ENCODE data around the gene KCNMA1. TPM values are rescaled to one million over a fixed set of nuclear protein-coding genes. Genes with fewer than 3 reads are reported as not detected.
A peak's percentile ranks its signal among the peaks of the same experiment; 100 is the strongest.

KCNMA1 gene
- total RNA-seq, 1 donor = 77.8 TPM

GRCh38 chr10:77080361-77081027, 557.1 kb downstream of the KCNMA1 start:
- H2AFZ ChIP-seq (ENCODE audit: low read length) = no peak overlapping the region
- no peak overlapping the region for H3K4me3 ChIP-seq (ENCODE audit: insufficient read depth, low read length)
- peaks cover 5% of the 10 kb centered on the region for H3K36me3 ChIP-seq (ENCODE audit: insufficient read depth, low read length)
- no peak overlapping the region for H3K4me2 ChIP-seq (ENCODE audit: insufficient read depth, low read length)
- no peaks in the 10 kb centered on the region for H3K9me3 ChIP-seq (ENCODE audit: low read depth, low read length)
- peak; percentile 50 for DNase-seq (ENCODE audit: insufficient read length, low spot score, missing footprints)
- no peaks in the 10 kb centered on the region for H3K79me2 ChIP-seq (ENCODE audit: insufficient read depth, low read length)
- TF ChIP-seq, protein P1, sequence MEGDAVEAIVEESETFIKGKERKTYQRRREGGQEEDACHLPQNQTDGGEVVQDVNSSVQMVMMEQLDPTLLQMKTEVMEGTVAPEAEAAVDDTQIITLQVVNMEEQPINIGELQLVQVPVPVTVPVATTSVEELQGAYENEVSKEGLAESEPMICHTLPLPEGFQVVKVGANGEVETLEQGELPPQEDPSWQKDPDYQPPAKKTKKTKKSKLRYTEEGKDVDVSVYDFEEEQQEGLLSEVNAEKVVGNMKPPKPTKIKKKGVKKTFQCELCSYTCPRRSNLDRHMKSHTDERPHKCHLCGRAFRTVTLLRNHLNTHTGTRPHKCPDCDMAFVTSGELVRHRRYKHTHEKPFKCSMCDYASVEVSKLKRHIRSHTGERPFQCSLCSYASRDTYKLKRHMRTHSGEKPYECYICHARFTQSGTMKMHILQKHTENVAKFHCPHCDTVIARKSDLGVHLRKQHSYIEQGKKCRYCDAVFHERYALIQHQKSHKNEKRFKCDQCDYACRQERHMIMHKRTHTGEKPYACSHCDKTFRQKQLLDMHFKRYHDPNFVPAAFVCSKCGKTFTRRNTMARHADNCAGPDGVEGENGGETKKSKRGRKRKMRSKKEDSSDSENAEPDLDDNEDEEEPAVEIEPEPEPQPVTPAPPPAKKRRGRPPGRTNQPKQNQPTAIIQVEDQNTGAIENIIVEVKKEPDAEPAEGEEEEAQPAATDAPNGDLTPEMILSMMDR (IDR thresholded peaks at IDR 0.05; ENCODE audit: extremely low read depth, low read depth, low read length) = no peak
- H3K27me3 ChIP-seq (ENCODE audit: insufficient read depth, low read length) = no peaks in the 10 kb centered on the region
- H3K27ac ChIP-seq (ENCODE audit: low read depth, low read length) = no peak overlapping the region
- no peaks in the 10 kb centered on the region for H3K4me1 ChIP-seq (ENCODE audit: insufficient read depth, low read length)
- H4K20me1 ChIP-seq (ENCODE audit: insufficient read depth, low read length) = no peaks in the 10 kb centered on the region

DNA sequence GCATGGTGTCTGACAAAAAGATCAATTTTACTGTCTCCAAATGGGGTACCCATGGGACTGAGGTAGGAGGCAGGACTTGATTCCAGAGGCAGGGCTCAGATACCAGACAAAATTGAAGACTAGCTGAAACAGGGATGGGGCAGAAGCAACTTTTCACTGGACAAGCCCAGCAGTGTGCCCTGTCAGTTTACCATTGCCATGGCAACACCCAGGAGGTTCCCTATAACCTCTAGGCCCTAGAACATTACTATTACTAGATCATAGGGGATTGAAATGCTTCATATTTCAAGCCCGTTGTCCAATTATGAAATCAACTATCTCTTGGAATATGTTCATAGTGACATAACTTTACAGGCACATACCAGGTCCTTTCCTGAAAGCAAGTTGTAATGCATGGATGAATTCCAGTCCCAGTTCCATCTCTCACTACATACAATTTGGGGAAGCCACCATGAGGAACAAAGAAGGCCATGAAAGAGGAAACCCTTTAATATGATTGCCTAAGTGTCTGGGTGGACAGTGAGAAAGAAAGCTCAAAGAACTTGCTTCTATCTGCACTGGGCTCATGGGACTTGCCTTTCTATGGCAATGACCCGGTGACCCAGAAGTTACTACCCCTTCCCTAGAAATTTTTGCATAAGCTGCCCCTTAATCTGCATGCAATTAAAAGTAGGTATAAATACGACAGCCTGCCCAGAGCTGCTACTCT, 557.9 kb downstream of the KCNMA1 start:
- Histone ChIP-seq H3K4me3 (ENCODE audit: insufficient read depth, low read length) (no peak overlapping the region), H3K27ac (ENCODE audit: low read depth, low read length) (no peak overlapping the region), H3K4me2 (ENCODE audit: insufficient read depth, low read length) (no peak overlapping the region), H3K9me3 (ENCODE audit: low read depth, low read length) (no peaks in the 10 kb centered on the region), H3K4me1 (ENCODE audit: insufficient read depth, low read length) (no peaks in the 10 kb centered on the region), H4K20me1 (ENCODE audit: insufficient read depth, low read length) (no peaks in the 10 kb centered on the region), H3K36me3 (ENCODE audit: insufficient read depth, low read length) (peaks cover 5% of the 10 kb centered on the region), H3K27me3 (ENCODE audit: insufficient read depth, low read length) (no peaks in the 10 kb centered on the region), H2AFZ (ENCODE audit: low read length) (no peak overlapping the region), H3K79me2 (ENCODE audit: insufficient read depth, low read length) (no peaks in the 10 kb centered on the region)
- TF ChIP-seq, protein P1 (IDR thresholded peaks at IDR 0.05; ENCODE audit: extremely low read depth, low read depth, low read length) = no peak
- no peak for DNase-seq (ENCODE audit: insufficient read length, low spot score, missing footprints)

GRCh38 chr10:77077316-77077945, 560.2 kb downstream of the KCNMA1 start:
- TF ChIP-seq, protein P1 (IDR thresholded peaks at IDR 0.05; ENCODE audit: extremely low read depth, low read depth, low read length) = no peak
- no peak overlapping the region for H3K4me2 ChIP-seq (ENCODE audit: insufficient read depth, low read length)
- no peak for DNase-seq (ENCODE audit: insufficient read length, low spot score, missing footprints)
- H3K27ac ChIP-seq (ENCODE audit: low read depth, low read length) = no peak overlapping the region
- H4K20me1 ChIP-seq (ENCODE audit: insufficient read depth, low read length) = no peaks in the 10 kb centered on the region
- H3K9me3 ChIP-seq (ENCODE audit: low read depth, low read length) = no peaks in the 10 kb centered on the region
- no peaks in the 10 kb centered on the region for H3K79me2 ChIP-seq (ENCODE audit: insufficient read depth, low read length)
- peaks cover 6% of the 10 kb centered on the region for H3K36me3 ChIP-seq (ENCODE audit: insufficient read depth, low read length)
- no peak overlapping the region for H2AFZ ChIP-seq (ENCODE audit: low read length)
- no peak overlapping the region for H3K4me3 ChIP-seq (ENCODE audit: insufficient read depth, low read length)
- H3K27me3 ChIP-seq (ENCODE audit: insufficient read depth, low read length) = no peaks in the 10 kb centered on the region
- H3K4me1 ChIP-seq (ENCODE audit: insufficient read depth, low read length) = no peaks in the 10 kb centered on the region

DNA sequence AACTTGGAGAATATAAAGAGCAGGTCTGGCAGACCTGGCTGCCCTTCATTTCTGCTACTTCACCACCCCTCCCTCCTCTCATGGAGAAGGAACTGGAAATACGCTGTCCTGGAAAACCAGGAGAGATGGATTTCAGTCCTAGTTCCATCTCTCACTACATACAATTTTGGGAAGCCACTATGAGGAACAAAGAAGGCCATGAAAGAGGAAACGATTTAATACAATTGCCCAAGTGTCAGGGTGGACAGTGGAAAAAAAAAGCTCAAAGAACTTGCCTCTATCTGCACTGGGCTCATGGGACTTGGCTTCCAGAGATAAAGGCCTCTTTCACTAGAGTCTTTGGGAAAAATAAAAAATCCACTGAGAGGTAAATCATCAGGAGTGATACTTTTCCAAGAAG, 561.7 kb downstream of the KCNMA1 start:
- no peak for DNase-seq (ENCODE audit: insufficient read length, low spot score, missing footprints)
- Histone ChIP-seq H3K4me1 (ENCODE audit: insufficient read depth, low read length) (no peaks in the 10 kb centered on the region), H3K27me3 (ENCODE audit: insufficient read depth, low read length) (no peaks in the 10 kb centered on the region), H3K27ac (ENCODE audit: low read depth, low read length) (no peak overlapping the region), H3K9me3 (ENCODE audit: low read depth, low read length) (no peaks in the 10 kb centered on the region), H3K4me3 (ENCODE audit: insufficient read depth, low read length) (no peak overlapping the region), H4K20me1 (ENCODE audit: insufficient read depth, low read length) (no peaks in the 10 kb centered on the region), H3K4me2 (ENCODE audit: insufficient read depth, low read length) (no peak overlapping the region), H3K36me3 (ENCODE audit: insufficient read depth, low read length) (peaks cover 8% of the 10 kb centered on the region), H3K79me2 (ENCODE audit: insufficient read depth, low read length) (no peaks in the 10 kb centered on the region), H2AFZ (ENCODE audit: low read length) (no peak overlapping the region)
- TF ChIP-seq, protein P1 (IDR thresholded peaks at IDR 0.05; ENCODE audit: extremely low read depth, low read depth, low read length) = no peak

All from osteoblast (primary cell).